Stimulated activated CD4-positive, alpha-beta T cell treated with anti-CD3 and anti-CD28 coated beads, Interleukin-4, amount 100 ng/mL, for 24 hours (primary cell): ENCODE results near the gene OR2L3.
"Not testable (repeated sequence)": the region's sequence is repeated elsewhere in the genome, so short reads cannot be mapped to it uniquely, and the experiment has no call there.

Source experiments
- DNase-seq: peaks from one replicate; pipeline ENCODE4 v3.0.0-alpha.2; 2020

OR2L3 gene, protein sequence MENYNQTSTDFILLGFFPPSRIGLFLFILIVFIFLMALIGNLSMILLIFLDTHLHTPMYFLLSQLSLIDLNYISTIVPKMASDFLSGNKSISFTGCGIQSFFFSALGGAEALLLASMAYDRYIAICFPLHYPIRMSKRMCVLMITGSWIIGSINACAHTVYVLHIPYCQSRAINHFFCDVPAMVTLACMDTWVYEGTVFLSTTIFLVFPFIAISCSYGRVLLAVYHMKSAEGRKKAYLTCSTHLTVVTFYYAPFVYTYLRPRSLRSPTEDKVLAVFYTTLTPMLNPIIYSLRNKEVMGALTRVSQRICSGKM

GRCh38 chr1:248046536-248046935 is at the start of gene OR2L3:
OR2L3 (plus strand) TSS chr1:248046836; CDS start chr1:248060682, 13,846 bp downstream.
- DNase-seq: no peak

GRCh38 chr1:247998811-247999210 is 47.8 kb upstream of the OR2L3 start:
- DNase-seq: no peak

DNA sequence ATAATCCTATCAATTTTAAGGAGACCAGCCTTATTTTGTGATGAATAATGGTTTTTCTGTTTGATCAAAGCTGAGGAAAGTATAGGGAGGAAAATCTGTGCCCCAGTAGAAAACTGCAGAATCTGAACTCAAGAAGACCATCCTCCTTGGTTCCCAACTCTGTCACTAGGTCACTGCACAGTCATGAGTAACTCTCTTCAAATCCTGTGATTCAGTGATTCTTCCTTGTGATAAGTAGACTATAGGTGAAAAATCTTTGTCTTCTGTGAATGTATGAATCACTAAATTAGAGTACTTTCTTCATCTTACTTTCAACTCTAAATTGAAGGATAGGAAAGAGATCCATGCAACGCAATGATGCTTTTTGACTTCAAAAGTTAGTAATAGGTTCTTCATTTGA is 46.5 kb upstream of the OR2L3 start:
- DNase-seq: no peak

- no peak for DNase-seq
Measured at GRCh38 chr1:248007778-248008177, 38.9 kb upstream of the OR2L3 start.

DNA sequence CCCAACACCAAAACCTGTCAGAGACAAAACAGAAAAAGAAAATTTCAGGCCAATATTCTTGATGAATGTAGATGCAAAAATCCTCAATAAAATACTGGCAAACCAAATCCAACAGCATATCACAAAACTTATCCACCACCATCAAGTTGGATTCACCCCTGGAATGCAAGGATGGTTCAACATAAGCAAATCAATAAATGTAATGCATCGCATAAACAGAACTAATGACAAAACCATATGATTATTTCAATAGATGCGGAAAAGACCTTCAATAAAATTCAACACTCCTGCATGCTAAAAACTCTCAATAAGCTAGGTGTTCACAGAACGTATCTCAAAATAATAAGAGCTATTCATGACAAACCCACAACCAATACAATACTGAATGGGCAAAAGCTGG is 37.0 kb upstream of the OR2L3 start:
- DNase-seq: no peak

GRCh38 chr1:248013229-248013710 is 33.4 kb upstream of the OR2L3 start, which contains the start of gene OR2L5:
OR2L5 (plus strand) TSS chr1:248013660; CDS start chr1:248021948, 8,288 bp downstream.
- no peak for DNase-seq

DNA sequence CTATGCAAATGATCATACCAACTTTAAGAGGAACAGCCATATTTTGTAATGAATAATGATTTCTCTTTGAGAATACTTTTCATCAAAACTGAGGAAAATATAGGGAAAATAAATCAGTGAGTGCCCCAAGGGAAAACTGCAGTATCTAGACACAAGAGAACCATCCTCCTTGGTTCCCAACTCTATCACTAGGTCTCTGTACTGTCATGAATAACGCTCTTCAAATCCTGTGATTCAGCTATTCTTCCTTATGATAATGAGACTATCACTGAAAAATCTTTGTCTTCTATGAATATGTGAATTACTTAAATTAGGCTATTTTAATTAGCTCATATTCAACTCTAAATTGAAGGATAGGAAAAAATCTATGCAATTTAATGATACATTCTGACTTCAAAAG is 30.8 kb upstream of the OR2L3 start:
- no peak for DNase-seq

- no peak for DNase-seq
Measured at GRCh38 chr1:248029770-248030169, 16.9 kb upstream of the OR2L3 start, which contains the start of gene OR2L2. OR2L2 (plus strand) TSS chr1:248030070; CDS start chr1:248038268, 8,198 bp downstream.

DNA sequence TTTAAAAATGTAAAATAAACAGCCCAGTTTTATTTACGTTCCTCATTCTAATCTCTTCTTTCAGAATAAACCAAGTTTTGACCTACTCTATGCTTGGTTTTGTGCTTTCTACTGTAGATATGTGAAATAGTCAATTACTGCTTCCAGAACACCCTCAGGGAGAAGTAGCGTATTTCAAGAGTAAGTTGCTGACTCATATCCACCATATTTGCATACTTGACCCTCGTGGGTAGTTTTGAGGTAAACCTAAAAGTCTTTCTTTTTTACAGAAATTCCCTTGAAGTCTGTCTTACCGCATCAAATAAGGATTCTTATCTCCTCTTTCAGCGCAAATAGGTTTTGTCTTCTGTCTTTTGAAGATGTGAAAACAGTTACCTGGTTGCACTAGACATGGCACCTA is 1.4 kb upstream of the OR2L3 start:
- DNase-seq: no peak

DNA sequence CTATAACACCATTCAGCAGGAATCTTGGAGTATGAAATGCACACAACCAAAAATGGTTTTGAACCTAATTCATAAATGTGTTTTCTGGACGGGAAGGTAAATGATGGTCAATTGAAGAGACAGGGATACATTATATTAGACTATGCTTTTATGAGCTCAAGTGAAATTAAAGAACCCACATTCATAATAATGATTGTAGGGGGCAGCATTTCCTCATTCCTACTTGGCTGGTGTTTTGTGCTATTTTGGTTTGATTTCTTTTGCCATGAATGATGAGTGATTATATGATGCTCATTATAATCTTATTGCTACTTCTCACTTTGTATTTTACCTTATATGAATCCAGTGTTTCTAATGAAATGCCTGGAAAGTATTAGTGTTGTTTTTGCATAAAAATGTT is 372 bp downstream of the OR2L3 start:
- DNase-seq: no peak

- DNase-seq: no peak
Measured at GRCh38 chr1:248054671-248055070, 8.0 kb downstream of the OR2L3 start.

GRCh38 chr1:248055261-248055660 is 8.6 kb downstream of the OR2L3 start:
- DNase-seq: no peak

GRCh38 chr1:248065071-248065470 is 18.4 kb downstream of the OR2L3 start:
- no peak for DNase-seq

DNA sequence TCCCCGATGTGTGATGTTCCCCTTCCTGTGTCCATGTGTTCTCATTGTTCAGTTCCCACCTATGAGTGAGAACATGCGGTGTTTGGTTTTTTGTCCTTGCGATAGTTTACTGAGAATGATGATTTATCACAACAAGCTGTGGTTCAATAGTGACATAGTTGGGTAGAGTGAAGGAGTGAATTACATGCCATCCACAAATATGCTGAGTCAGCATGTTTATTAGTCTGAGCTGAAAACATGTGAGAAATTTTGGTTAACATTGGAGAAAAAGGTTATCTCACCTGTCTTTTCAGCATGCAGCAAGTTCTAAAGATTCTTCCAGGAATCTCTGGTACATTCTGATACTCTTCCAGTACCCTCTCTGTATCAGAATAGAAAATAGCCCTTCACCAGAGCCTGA is 19.0 kb downstream of the OR2L3 start:
- DNase-seq: no peak

GRCh38 chr1:248083864-248084263 is 37.2 kb downstream of the OR2L3 start:
- not testable (repeated sequence) for DNase-seq

- no peak for DNase-seq
Measured at GRCh38 chr1:248094884-248095283, 48.2 kb downstream of the OR2L3 start, which contains the start of gene OR2L13. OR2L13 (plus strand) TSS chr1:248095184; CDS start chr1:248099376, 4,192 bp downstream.

DNA sequence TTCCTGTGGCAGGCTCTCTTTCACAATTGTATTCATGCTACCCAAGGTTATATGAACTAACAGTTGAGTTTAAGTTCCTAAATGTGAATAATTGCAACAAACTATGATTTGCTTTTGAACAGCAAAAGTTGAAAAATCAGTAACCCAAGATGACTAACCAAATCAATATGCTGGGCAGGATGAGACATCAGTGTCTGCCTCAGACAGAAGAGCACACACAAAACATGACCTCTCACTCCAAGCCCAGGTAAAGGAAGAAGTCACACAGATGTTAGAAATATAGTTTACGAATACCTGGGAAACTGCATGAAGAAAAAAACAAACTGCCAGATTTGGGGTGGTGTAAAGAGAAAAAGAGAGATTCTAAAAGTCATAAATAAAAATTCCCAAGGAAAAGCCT is 51.9 kb downstream of the OR2L3 start:
- DNase-seq: no peak

- DNase-seq: no peak
Measured at GRCh38 chr1:248102847-248103246, 56.2 kb downstream of the OR2L3 start.

- DNase-seq: no peak
Measured at GRCh38 chr1:248111157-248111556, 64.5 kb downstream of the OR2L3 start.
